Suprapubic skin (tissue), 4 donors: ENCODE data around the gene LCT. TPM values are rescaled to one million over a fixed set of nuclear protein-coding genes. Genes with fewer than 3 reads are reported as not detected.
A peak's percentile ranks its signal among the peaks of the same experiment; 100 is the strongest.
"Not testable (repeated sequence)": the region's sequence is repeated elsewhere in the genome, so short reads cannot be mapped to it uniquely, and the experiment has no call there.

Experiments
- DNase-seq, 2 donors: peaks; one replicate each; pipeline ENCODE4 v3.0.0-alpha.2; 2019; ENCODE audit warnings: low spot score in 2 of 2
- H3K27ac ChIP-seq: fragments of 200-600 bp; sonication (generic); one replicate; pipeline ENCODE4 v1.5.1; 2019
- H3K27me3 ChIP-seq: fragments of 200-600 bp; sonication (generic); one replicate; pipeline ENCODE4 v1.5.1; 2019
- H3K36me3 ChIP-seq: fragments of 200-600 bp; sonication (generic); one replicate; pipeline ENCODE4 v1.5.1; 2019
- H3K4me1 ChIP-seq: fragments of 200-600 bp; sonication (generic); one replicate; pipeline ENCODE4 v1.5.1; 2019
- H3K4me3 ChIP-seq: fragments of 200-600 bp; sonication (generic); one replicate; pipeline ENCODE4 v1.5.1; 2019; ENCODE audit warnings: mild to moderate bottlenecking
- H3K9me3 ChIP-seq: fragments of 200-600 bp; sonication (generic); one replicate; pipeline ENCODE4 v1.5.1; 2019
- CTCF ChIP-seq, 2 donors: fragments of 200-600 bp in 1 of 2; fragments of 450-650 bp in 1 of 2; sonication (generic) in 1 of 2; IDR thresholded peaks; one replicate each; pipeline ENCODE4 v1.5.1; 2016 to 2019; ENCODE audit warnings: antibody characterized with exemption in 2 of 2, mild to moderate bottlenecking in 1 of 2, moderate library complexity in 1 of 2
- EP300 ChIP-seq: sonication (generic); formaldehyde crosslinking; IDR thresholded peaks from one replicate; pipeline ENCODE4 v1.6.1; 2017; ENCODE audit warnings: antibody characterized with exemption
- POLR2A ChIP-seq, 2 donors: fragments of 450-650 bp; IDR thresholded peaks; one replicate each; pipeline ENCODE4 v1.6.1; 2017; ENCODE audit warnings: antibody characterized with exemption in 2 of 2, mild to moderate bottlenecking in 2 of 2, moderate library complexity in 2 of 2
- POLR2AphosphoS5 ChIP-seq, 3 donors: sonication (generic); formaldehyde crosslinking; IDR thresholded peaks; one replicate each; pipeline ENCODE4 v1.6.1; 2017; ENCODE audit warnings: antibody characterized with exemption in 3 of 3
- WGBS: methylation state at CpG from one replicate; pipeline ENCODE4 v1.1.5; 2018; 5-methylcytosine and 5-hydroxymethylcytosine counted together
- total RNA-seq, 4 donors: library from RNA; depleted of rRNA; stranded (reverse); fragments of >200 nt; gene quantifications; one replicate each; pipeline ENCODE4 v1.1.0, GENCODE V29; 2016

LCT gene
- total RNA-seq, 4 donors from 2014 or later = not detected

DNA sequence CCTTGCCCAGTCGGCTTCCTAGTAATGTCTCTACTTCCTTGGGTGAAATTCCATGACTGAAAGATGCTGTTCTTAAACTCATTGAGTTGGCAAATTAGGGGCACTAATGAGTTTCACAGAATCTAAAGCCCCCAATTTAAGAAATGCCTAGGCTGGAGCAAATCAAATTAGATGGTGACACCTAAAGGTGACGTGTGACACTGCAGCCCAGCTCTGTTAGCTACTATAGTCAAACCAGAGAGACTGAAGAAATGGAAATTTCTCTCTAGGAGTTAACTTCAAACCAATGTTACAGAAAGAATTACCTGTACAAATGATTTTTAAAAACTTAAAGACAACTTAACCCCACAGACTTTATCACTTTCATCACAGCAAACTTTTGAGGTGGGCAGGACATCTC, 37.2 kb downstream of the LCT start:
- Histone ChIP-seq H3K27ac (no peak overlapping the region), H3K27me3 (no peaks in the 10 kb centered on the region), H3K36me3 (no peaks in the 10 kb centered on the region), H3K4me3 (no peak overlapping the region), H3K4me1 (peaks cover 11% of the 10 kb centered on the region), H3K9me3 (peaks cover 4% of the 10 kb centered on the region)
- no peak for DNase-seq
- TF ChIP-seq EP300 (no peak), POLR2AphosphoS5 (IDR thresholded peaks at IDR 0.05) (no peak), CTCF (IDR thresholded peaks at IDR 0.05) (no peak), POLR2A (IDR thresholded peaks at IDR 0.05) (no peak)
- WGBS = 44% methylated on average over 2 of the region's 2 CpGs

DNA sequence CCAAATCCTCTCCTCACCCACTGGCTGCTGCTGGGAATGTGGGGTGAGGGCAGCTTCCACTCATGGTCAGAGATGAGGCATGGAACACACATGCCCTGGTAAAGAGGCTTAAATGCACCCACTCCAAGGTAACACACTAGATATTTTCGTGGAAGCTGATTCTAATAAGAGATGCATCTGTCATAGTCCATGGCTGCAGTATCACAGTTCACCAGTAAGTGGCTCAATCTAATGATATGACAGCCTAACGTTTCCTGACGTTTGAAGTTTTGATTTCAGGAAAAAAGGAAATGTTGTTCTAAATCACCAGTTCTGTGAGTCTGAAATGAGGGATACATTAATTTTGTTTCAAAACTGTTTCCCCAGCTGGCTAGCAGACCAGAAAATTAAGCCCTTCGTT, 38.2 kb downstream of the LCT start:
- Histone ChIP-seq H3K4me3 (no peak overlapping the region), H3K27ac (no peak overlapping the region), H3K4me1 (peaks cover 13% of the 10 kb centered on the region), H3K36me3 (no peaks in the 10 kb centered on the region), H3K27me3 (no peaks in the 10 kb centered on the region), H3K9me3 (peaks cover 4% of the 10 kb centered on the region)
- DNase-seq = no peak
- WGBS = 57% methylated on average over 4 of the region's 4 CpGs
- no peak for TF ChIP-seq POLR2A (IDR thresholded peaks at IDR 0.05)
- TF ChIP-seq POLR2AphosphoS5 (IDR thresholded peaks at IDR 0.05) = no peak
- no peak for TF ChIP-seq CTCF (IDR thresholded peaks at IDR 0.05)
- no peak for TF ChIP-seq EP300

GRCh38 chr2:135798275-135798705, 38.7 kb downstream of the LCT start:
- Histone ChIP-seq H3K4me1 (peaks cover 13% of the 10 kb centered on the region), H3K27me3 (no peaks in the 10 kb centered on the region), H3K27ac (no peak overlapping the region), H3K9me3 (peaks cover 4% of the 10 kb centered on the region), H3K4me3 (no peak overlapping the region), H3K36me3 (no peaks in the 10 kb centered on the region)
- 69% methylated on average over 5 of the region's 5 CpGs for WGBS
- no peak for TF ChIP-seq POLR2AphosphoS5 (IDR thresholded peaks at IDR 0.05)
- TF ChIP-seq POLR2A (IDR thresholded peaks at IDR 0.05) = no peak
- TF ChIP-seq CTCF (IDR thresholded peaks at IDR 0.05) = no peak
- TF ChIP-seq EP300 = no peak
- no peak for DNase-seq

DNA sequence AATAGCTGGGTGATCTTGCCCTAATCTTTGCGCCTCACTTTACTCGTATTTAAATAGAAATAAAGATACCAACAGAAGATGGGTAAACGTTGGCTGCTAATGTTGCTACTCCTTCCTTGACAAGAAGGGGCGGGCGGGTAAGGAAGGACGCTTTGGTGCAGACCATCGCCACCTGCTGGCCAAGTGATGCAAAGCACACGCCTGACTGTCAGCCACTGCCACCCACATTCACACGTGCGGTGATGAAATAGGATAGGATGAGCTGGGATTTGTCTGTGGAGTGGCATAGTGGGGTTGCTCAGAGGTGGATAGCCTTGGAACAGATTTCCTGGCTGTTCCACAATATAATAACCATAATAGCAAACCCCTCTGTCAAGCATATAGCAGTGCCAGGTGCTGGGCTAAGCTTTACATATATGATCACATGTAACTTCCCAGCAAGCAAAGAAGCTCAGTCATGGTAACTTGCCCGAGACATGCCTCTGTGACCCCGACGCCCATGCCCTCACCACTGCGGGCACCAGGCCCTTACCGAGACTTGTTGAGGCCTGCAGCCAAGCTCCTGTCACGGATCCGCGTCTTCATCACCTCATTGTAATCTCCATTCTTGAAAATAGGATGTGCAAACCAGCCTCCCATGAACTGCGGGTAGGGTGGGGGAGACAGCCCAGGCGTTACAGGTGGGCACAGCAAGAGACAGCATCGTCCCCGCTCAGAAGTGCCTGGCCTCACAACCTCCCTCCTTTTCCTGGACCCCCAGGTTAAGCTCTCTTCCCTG, 39.3 kb downstream of the LCT start:
- TF ChIP-seq CTCF (IDR thresholded peaks at IDR 0.05) (peak; percentile 64 to 93), POLR2AphosphoS5 (IDR thresholded peaks at IDR 0.05) (no peak)
- H3K27ac ChIP-seq = no peak overlapping the region
- no peaks in the 10 kb centered on the region for H3K27me3 ChIP-seq
- peak in 1 of 2 donors; percentile 77 for DNase-seq
- WGBS = 5% methylated on average over 8 of the region's 22 CpGs
- H3K4me3 ChIP-seq = no peak overlapping the region
- H3K9me3 ChIP-seq = peaks cover 4% of the 10 kb centered on the region
- no peaks in the 10 kb centered on the region for H3K36me3 ChIP-seq
- peaks cover 13% of the 10 kb centered on the region for H3K4me1 ChIP-seq

DNA sequence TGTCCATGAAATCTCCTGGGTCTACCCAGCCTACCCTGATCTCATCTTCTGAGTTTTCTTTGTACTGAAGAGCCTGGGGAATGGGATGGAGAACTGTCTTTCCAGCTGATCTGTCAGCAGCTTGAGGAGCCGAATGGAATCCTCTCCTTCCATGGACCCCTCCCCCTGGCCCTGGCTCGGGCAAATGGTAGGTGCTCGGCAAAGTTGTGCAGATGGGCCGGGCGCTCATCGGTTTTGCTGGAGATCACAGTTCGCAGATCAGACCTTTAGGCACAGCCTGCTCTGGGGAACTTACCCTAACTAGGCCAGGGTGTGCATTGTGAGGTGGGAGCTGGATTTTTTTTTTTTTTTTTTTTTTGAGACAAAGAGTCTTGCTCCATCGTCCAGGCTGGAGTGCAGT, 40.4 kb downstream of the LCT start:
- Histone ChIP-seq H3K4me1 (peaks cover 13% of the 10 kb centered on the region), H3K36me3 (no peaks in the 10 kb centered on the region), H3K9me3 (no peaks in the 10 kb centered on the region), H3K27ac (no peak overlapping the region), H3K27me3 (no peaks in the 10 kb centered on the region), H3K4me3 (no peak overlapping the region)
- TF ChIP-seq CTCF (IDR thresholded peaks at IDR 0.05) (no peak), POLR2A (IDR thresholded peaks at IDR 0.05) (no peak), POLR2AphosphoS5 (IDR thresholded peaks at IDR 0.05) (no peak), EP300 (no peak)
- 96% methylated on average over 8 of the region's 8 CpGs for WGBS
- DNase-seq = no peak

- WGBS = 85% methylated on average over 4 of the region's 4 CpGs
- H3K4me1 ChIP-seq = peaks cover 13% of the 10 kb centered on the region
- H3K4me3 ChIP-seq, DNase-seq, H3K9me3 ChIP-seq, H3K27me3 ChIP-seq, H3K27ac ChIP-seq, H3K36me3 ChIP-seq: not testable (repeated sequence)
These were observed 41.3 kb downstream of the LCT start for GRCh38 chr2:135795641-135796040.
